GM20431 (cell line): ENCODE results near the gene SBF2.

Experiments
- in situ Hi-C: fragments of 300-500 bp; cut with MseI, MboI; formaldehyde crosslinking; loops from one replicate; pipeline ENCODE4 v1.15.0; 2020; ENCODE audit warnings: low sequenced_read_pairs; ENCODE audit not compliant: unreplicated experiment

SBF2 gene

GRCh38 chr11:10293423-10294289 is at the start of gene SBF2:
Gene SBF2 (minus strand): TSS chr11:10294219. CDS start chr11:10294069, 150 bp downstream.
- in situ Hi-C loops = no loop called here

DNA sequence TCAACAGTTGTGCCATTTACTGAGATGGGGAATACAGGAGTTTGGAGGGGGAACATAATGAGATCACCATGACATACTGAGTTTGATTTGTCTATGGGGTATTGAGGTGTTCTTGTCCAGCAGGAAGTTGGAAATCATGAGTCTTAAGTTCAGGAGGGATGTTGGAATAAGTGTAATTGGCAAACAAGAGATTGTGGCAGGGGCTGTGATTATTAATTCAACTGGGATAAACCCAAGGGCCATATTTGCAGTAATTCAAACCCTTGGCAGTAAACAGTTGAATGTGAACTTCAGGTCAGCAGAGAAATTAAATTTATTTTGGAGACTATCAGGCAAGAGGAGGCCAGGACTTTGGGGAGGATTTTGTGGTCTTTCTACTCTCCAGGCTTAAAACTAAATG is 44.3 kb upstream of the SBF2 start:
- in situ Hi-C loops = no loop called here

GRCh38 chr11:10333490-10333889 is 39.5 kb upstream of the SBF2 start:
- in situ Hi-C loops = no loop called here

DNA sequence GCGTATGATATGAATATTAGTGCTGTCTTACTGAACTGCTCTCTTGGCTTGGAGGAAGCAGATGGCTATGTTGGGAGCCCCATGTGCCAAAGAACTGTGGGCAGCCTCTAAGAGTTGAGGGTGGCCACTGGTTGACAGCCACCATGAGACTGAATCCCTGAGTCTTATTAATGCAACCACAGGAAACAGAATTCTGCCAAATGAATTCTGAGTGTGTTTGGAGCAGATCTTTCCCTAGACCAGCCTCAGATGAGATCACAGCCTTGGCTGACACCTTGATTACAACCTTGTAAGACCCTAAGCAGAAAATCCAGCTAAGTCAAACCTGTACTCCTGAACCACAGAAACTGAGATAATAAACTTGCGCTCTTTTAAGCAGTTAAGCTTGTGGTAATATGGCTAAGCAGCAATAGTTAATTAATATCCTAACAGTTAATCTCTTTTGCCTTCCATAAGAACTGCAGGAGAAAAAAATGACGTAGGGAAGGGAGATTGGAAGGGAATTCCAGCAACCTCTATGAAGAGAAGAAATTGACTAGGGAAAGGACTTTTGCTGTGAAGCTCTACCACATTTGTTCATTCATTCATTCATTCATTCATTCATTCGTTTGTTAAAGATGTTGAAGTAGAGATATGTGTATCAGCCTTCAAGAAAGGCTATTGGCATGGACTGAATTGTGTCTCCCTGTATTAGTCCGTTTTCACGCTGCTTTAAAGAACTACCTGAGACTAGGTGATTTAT is 37.7 kb upstream of the SBF2 start:
- in situ Hi-C loops = no loop called here

DNA sequence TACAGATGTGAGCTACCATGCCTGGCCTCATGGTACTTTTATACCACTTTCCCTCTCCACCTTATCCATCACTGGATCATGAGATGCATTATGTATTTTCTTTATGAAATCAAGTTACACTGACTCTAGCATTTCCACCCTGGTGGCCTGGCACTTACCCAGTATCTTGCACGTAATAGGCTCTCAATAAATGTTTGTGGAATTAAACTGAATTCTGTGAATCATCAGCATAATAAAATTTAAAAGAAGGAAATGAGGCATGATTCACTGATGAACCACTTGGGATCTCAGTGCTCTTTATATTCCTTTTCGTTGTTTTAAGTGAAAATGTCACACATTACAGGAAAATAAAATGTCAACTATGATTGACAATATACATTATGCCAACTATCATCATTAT is 35.9 kb upstream of the SBF2 start:
- in situ Hi-C loops = no loop called here

GRCh38 chr11:10329356-10329755 is 35.3 kb upstream of the SBF2 start:
- in situ Hi-C loops = no loop called here

- in situ Hi-C loops = no loop called here
Observed at GRCh38 chr11:10328314-10329098, 34.5 kb upstream of the SBF2 start.

DNA sequence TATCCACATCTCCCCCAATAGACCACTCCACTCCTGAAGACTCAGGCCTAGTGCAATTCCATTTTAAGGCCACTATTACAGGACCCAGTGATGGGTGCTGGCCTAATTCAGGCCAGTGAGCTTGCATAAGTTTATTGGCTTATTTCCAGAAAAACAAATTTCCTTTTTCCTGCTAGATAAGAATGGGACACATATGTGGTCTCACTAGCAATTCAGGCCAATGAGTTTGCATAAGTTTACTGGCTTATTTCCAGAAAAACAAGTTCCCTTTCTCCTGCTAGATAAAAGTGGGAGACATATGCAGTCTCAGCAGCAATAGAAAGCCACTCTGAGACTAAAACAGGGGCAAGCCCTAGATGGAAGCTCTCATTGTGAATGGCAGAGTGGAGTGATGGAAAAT is 33.2 kb upstream of the SBF2 start:
- in situ Hi-C loops = no loop called here

- in situ Hi-C loops = no loop called here
Observed at GRCh38 chr11:10326012-10326964, 32.3 kb upstream of the SBF2 start.

DNA sequence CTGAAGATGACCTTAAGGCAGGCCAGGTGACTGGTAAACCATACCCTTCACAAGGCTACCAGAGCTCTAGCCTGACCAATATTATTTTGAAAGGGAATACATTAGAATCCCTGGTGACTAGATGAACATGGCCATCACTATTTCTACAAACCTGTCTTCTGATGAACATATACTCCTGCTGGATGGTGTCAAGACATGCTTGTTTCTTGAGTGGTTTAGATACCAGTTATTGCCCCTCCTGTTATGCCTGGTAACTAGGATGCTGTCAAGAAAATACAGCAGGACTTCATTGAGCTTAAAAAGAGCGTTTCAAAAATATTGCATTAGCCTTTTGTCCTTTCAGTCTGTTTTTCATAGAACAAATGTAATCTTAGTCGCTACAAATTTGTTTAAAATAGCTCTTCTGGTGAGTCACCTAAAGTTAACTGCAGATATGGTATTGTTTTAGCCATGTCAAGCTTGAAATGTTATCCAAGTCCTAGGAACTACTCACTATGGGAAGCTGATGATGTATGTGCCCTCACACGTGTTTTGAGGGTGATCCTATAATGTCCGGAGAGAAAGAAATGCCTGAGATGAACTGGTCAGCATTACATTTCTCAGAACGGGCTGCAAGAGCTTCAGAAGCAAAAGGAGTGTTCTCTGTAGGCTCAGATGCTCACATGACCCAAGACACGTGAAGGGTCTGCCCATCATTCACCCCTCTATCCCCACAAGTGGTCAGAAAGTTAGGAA is 31.4 kb upstream of the SBF2 start:
- in situ Hi-C loops = no loop called here

DNA sequence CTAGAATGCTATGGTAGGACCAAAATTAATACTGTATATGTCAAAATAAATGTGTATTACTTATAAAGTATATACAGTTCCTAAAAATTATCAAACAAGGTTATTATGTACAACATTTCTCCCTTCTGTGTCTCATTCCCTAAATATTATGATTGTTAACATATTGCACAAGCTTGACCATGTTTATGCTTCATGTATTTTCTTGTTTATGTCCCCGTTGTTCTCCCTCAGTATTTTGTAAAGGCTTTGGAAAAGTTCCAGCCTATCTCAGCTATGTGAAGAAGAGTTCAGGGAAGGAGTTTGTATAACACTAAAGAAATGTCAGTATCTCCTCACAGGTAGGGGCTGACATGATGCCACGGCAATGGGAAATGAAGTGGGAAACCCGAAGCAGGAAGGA is 30.5 kb upstream of the SBF2 start:
- in situ Hi-C loops = loop anchor here (25.0 kb wide), 2 partner anchors 112 to 462 kb away; no protein-coding TSS in a partner anchor

- in situ Hi-C loops = loop anchor here (25.0 kb wide), 2 partner anchors 111 to 461 kb away; no protein-coding TSS in a partner anchor
Observed at GRCh38 chr11:10323793-10324170, 29.8 kb upstream of the SBF2 start.

GRCh38 chr11:10322830-10323792 is 29.1 kb upstream of the SBF2 start:
- in situ Hi-C loops = loop anchor here (25.0 kb wide), 2 partner anchors 111 to 461 kb away; no protein-coding TSS in a partner anchor

DNA sequence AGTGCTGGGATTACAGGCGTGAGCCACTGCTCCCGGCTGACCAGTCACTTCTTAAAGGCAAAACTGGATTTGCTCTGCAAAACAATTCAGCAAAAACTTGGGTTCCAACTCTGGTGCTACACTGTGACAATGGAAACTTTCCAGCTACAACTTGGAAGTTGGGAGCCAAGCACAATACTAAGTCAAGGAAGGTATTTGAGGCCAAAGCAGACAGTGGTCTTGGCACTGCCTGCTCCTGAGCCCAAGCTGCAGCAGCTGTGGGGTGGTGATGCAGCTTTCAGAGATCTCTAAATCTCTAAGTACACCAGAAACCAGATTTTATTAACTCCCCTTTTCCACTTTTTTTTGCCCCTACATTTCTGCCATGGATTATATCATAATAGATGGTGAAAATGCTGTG is 28.4 kb upstream of the SBF2 start:
- in situ Hi-C loops = loop anchor here (25.0 kb wide), 2 partner anchors 110 to 460 kb away; no protein-coding TSS in a partner anchor

- in situ Hi-C loops = loop anchor here (25.0 kb wide), 2 partner anchors 109 to 459 kb away; no protein-coding TSS in a partner anchor
Observed at GRCh38 chr11:10320736-10321465, 26.9 kb upstream of the SBF2 start.

DNA sequence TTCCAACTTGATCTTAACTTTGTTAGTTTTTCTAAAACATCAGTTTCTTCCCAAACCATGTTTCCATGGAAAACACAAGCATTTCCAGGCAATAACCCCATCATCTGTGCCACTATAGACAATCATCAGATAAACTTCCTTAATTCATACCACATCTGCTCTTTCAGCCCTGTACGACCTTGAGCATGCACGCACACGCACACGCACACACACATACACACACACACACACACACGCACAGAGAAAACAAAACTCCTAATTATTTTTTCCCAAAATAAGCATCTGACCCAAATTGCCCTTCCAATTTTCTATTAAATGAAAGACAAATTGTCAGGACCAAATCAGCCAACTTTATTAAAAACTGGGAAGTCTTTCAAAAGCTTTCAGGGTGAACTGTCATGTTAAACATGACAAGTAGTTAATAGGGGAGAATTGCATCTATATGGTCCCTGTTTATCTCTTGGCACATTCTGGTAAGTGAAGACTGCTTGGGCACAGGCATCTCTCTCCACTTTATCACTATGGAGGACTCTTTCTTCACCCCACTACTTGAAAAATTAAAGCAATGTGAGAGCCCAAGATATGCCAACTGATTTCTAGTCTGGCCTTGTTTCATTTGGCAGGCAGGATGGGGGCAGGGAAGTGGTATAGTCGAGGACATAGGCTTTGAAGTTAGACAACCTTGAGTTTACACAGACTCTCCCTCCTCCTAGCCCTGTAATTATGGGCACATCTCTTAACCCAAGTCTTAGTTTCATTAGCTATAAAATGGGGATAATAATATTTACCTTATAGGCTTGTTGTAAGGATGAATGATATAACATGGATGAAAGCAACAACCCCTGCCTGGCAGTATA is 25.9 kb upstream of the SBF2 start:
- in situ Hi-C loops = loop anchor here (25.0 kb wide), 2 partner anchors 108 to 458 kb away; no protein-coding TSS in a partner anchor
